H7 (cell line): ENCODE data around the gene FSHR. TPM values are rescaled to one million over a fixed set of nuclear protein-coding genes. Genes with fewer than 3 reads are reported as not detected.

Experiments
- DNase-seq: peaks from one replicate; pipeline ENCODE4 v3.0.0; 2012
- H3K27me3 ChIP-seq: 2 replicates; pipeline ENCODE4 v1.6.0; 2011; ENCODE audit warnings: mild to moderate bottlenecking, low read length; ENCODE audit not compliant: control insufficient read depth, insufficient read depth
- H3K36me3 ChIP-seq: replicated peaks from 2 replicates; pipeline ENCODE4 v1.5.1; 2011; ENCODE audit warnings: low read length; ENCODE audit not compliant: control insufficient read depth, insufficient read depth
- H3K4me3 ChIP-seq: 2 replicates; pipeline ENCODE4 v1.5.1; 2011; ENCODE audit warnings: low read depth, mild to moderate bottlenecking, control low read depth, low read length, moderate library complexity; ENCODE audit not compliant: insufficient read depth
- total RNA-seq: library from RNA; depleted of rRNA; stranded (reverse); fragments of >200 nt; shearing (Covaris generic); gene quantifications from 2 replicates; pipeline ENCODE4 v1.2.3, GENCODE V29; 2014

Gene FSHR
- total RNA-seq, 1 experiment from 2014 or later = not detected

DNA sequence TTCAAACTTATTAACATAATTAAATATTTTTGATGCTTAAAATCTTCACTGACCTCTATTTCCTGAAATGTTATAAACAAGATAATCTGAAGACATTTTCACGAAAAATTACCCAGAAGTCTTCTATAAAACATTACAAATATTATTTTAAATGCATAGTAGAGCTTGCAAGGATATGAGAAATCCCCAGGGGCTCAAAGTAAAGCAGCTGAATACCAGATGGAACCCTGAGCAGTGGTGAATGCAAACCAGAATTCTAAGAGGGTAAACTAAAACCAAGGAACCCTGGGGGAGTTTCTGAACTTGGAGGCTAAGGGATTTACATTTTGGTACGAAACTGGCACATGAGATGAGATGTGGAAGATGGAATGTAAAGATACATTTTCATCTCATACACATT is 83.6 kb downstream of the FSHR start:
- Histone ChIP-seq H3K36me3 (no peaks in the 10 kb centered on the region), H3K27me3 (no peaks in the 10 kb centered on the region), H3K4me3 (no peak overlapping the region)
- no peak for DNase-seq

DNA sequence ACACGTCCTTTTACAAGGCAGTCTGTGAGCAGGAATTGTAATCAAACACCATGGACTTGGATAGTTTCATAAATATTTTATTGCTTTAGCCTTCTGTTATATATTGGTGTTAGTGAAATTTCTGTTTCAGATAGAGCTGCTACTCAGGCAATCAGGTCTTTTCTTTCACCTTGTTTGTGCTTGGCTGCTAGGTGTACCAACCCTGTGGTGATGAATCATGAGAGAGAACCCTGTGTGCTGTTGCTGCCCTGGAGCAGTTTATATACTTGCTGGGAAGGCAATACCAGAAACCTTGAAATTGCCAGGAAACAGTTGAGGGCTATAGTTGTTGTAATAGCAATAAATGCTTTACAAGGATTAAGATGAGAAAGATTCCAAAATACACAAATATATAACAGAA is 84.5 kb downstream of the FSHR start:
- DNase-seq = no peak
- Histone ChIP-seq H3K36me3 (no peaks in the 10 kb centered on the region), H3K4me3 (no peak overlapping the region), H3K27me3 (no peaks in the 10 kb centered on the region)

DNA sequence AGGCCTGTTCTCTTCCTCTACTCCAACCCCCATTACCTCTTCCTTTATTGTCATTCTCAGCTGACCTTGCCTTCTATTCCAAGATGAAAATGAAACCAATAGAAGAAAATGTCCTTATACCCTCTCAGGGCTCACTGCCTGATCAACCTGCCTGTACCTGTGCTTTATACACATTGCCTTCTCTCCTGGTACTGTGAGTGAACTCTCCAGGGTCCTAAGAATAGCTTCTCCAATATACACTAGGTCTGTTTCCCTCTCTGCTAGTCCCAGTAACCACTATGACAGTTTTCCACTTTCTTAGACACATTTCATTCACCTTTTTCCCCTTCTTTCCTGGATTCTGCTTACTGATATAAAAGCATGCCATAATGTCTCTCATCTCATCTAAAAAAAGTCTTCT is 85.7 kb downstream of the FSHR start:
- no peaks in the 10 kb centered on the region for H3K36me3 ChIP-seq
- H3K4me3 ChIP-seq = no peak overlapping the region
- DNase-seq = no peak
- H3K27me3 ChIP-seq = no peaks in the 10 kb centered on the region

DNA sequence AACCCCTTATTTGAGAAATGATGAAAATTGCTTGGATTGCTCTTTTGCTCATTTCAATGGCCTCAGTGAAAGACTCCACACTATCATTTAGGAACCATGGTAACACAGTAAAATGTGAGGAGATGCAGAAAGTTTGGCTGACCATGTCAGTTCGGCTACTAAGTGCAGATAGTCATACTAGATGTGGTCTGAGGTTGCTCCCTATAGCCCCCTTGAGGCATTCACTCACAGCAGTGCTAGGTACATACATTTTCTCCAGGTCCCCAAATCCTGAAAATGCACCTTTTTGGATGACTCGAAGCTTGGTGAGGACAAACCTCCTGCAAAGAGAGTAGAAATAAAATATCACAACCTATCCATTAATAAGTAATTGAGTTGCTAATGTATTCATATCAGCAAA is 86.3 kb downstream of the FSHR start:
- H3K36me3 ChIP-seq = no peaks in the 10 kb centered on the region
- H3K4me3 ChIP-seq = no peak overlapping the region
- no peaks in the 10 kb centered on the region for H3K27me3 ChIP-seq
- no peak for DNase-seq

DNA sequence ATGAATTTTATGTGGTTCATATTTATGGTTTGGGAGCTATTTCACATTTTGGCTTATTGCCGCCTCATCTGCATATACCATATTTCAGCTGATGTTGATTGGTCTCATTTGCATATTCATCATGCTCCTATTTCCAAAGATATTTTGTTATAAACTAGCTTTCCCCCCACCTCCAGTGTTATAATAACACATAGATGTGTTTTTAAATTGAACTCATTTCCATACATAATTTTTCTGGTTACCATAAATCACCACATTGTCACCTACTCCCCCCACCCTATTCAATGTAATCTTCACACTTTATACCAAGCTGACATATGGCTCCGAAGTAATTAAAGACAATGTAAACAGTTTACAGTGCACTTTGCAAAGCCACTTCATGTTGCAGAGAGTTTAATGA is 101.2 kb downstream of the FSHR start:
- Histone ChIP-seq H3K4me3 (no peak overlapping the region), H3K36me3 (no peaks in the 10 kb centered on the region), H3K27me3 (no peaks in the 10 kb centered on the region)
- no peak for DNase-seq

DNA sequence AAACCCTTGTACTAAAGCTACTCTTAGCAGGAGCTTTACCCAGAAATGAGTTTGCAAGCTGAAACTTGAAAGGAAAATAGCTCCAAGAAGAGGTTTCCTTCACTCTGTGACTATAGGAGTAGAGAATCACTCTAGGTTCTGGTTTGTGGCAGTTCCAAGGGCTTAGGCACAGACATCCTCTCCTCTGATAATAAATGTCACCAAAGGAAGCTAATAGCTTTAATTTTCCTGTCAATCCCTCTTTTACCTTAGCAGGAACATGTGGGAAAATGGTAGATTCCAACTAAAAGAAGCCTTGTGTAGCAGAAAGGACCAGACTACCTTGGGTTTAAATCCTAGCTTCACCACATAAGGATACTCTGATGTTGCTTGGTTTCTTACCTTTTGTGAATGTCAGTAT is 104.0 kb downstream of the FSHR start:
- H3K36me3 ChIP-seq = no peaks in the 10 kb centered on the region
- DNase-seq = no peak
- H3K4me3 ChIP-seq = no peak overlapping the region
- H3K27me3 ChIP-seq = no peaks in the 10 kb centered on the region

DNA sequence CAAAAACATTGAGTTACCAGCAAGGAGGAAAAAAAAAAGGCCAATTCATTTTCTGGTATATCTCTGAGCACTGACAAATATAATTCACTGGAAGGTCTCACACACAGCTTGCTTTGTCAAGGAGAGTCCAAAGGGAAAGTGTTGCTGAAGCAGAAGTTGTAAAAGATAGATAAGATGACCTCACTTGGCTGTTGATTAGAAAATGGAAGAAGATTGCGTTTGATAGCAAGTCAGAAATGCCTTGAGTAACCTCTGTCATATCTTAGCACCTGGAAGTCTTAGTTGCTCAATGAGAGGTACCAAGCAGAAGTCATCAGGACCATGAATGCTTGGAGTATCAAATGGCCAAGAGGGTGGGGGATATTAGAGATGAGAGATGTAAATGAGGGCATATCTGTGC is 105.2 kb downstream of the FSHR start:
- no peak overlapping the region for H3K4me3 ChIP-seq
- no peak for DNase-seq
- H3K36me3 ChIP-seq = no peaks in the 10 kb centered on the region
- H3K27me3 ChIP-seq = no peaks in the 10 kb centered on the region

DNA sequence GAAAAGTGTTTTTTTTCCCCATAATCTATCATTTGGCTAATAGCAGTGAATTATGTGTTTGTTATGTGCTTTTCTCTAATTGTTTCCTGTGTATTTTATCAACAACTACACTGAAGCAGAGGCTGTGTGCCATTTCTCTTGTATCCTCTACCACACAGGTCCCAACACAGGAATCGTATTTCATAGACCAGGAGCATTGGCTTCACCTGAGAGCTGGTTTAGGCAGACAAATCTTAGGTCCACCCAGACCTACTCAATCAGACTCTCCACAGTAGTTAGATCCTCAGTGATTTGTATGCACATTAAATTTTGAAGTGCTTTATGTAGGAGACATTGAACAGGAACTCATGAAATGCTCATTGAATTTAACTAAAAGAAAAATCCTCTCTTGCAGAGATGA is 109.2 kb downstream of the FSHR start:
- no peak for DNase-seq
- Histone ChIP-seq H3K27me3 (no peaks in the 10 kb centered on the region), H3K36me3 (no peaks in the 10 kb centered on the region), H3K4me3 (no peak overlapping the region)

DNA sequence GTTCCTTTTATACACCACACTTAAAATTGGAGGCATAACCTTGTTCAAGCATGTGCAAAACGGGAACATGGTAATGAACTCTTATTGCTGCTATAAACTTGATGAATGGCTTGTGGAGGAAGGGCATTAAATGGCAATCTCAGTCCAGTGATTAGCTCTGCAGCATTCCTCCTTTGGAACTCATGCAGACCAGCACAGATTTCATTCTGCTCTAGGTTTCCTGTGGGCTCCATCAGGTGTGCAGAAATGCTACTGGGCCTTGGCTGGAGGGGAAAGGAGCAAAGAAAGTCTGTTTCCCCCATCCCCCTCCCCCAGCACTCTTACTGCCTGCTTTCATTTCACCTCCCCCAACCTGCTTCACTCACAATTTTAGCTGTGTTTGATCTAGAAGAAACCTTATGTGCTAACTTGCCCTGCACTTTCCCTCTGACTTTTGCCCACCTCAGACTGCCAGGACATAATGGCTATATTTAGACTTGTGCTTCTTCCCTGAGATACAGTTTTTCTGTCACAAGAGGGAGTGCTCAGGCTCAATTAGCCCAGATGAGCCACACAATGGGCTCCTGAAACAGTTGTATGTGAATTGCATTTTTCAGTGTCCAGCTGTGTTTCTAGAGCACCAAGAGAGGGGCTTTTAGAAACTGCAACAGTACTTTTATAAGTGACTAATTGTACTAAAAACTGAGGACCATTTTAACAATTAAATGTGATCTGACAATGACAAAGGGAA is 109.8 kb downstream of the FSHR start:
- peak; percentile 12 for DNase-seq
- Histone ChIP-seq H3K4me3 (no peak overlapping the region), H3K27me3 (no peaks in the 10 kb centered on the region), H3K36me3 (no peaks in the 10 kb centered on the region)

DNA sequence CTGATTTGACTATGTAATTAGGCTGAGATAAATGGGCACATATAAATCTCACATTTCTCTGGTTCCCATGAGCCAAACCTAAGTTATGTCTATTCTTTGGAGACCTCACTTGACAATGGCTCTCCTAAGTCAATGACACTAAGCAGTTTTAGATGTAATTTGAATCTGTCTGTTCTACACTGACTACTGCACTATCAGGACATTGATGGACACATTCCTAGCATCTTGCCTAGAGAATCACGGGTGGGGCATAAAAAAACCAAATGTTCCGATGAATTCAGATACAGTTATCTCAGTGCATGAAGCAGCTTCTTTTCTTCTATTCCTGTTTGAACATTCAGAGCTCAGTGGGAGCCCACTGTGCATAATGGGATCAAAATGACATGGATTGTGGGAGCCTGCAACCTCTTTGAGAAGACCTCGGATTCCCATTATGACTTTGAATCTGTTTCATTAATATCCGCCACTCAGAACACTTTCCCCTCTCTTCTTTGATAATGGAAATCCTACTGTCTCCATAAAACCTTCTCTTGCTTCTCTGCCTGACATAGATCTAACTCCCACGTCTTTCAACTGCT is 110.8 kb downstream of the FSHR start:
- no peaks in the 10 kb centered on the region for H3K27me3 ChIP-seq
- DNase-seq = no peak
- no peaks in the 10 kb centered on the region for H3K36me3 ChIP-seq
- H3K4me3 ChIP-seq = no peak overlapping the region

DNA sequence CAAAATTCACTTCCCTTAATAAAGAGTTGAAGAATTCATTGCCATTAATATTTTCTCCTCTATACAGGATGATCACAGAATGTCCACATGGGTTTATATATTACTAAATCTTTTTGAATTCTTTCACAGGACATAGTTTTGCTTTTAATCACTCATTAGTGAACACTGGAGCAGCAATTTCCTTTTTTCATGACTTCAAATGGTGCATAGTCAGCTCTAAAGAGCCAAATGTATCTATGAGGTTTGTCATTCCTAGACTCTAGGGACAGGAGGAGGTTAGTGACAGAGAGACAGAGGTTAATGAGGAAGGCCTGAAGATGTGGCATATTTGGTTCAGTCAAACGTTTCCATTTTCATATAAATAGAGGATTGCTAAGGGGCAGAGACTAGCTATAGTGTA is 111.8 kb downstream of the FSHR start:
- DNase-seq = no peak
- no peaks in the 10 kb centered on the region for H3K27me3 ChIP-seq
- no peak overlapping the region for H3K4me3 ChIP-seq
- H3K36me3 ChIP-seq = no peaks in the 10 kb centered on the region

DNA sequence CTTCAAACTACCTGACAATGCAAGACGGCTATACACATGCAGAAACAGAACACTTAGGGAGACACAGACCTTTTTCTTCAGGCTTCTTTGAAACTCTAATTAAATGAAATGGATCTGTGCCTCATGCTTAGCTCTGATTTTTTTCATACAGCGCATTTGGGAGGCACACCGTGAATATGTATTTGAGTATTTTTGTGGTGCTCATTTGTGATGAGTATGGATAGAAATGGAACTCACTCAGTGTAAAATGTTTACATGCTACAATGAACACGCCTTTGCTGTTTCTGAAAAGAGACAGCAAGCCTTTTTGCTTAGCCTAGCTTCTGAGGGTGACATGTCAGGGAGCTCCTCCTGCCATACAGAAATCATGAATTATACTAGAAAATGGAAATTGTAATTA is 113.3 kb downstream of the FSHR start:
- H3K36me3 ChIP-seq = no peaks in the 10 kb centered on the region
- no peak for DNase-seq
- no peaks in the 10 kb centered on the region for H3K27me3 ChIP-seq
- H3K4me3 ChIP-seq = no peak overlapping the region

DNA sequence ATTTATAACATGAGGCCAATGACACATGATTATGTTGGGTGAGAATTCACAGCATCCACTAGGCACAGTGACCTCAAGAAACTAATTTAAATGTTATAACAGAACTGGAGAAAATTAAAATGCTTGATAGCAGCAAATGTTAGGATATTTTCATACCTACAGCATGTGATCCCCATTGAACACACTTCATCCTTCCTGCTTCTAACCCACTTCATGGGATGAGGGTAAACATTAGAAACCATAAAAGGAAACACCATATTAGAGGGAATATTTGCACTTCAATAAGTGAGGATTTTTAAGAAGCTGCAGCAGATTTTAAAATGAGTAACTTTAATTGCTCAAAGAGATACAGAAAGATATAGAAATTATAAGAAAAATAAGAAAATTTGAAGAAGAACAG is 117.1 kb downstream of the FSHR start:
- H3K4me3 ChIP-seq = no peak overlapping the region
- no peak for DNase-seq
- H3K36me3 ChIP-seq = no peaks in the 10 kb centered on the region
- H3K27me3 ChIP-seq = no peaks in the 10 kb centered on the region

DNA sequence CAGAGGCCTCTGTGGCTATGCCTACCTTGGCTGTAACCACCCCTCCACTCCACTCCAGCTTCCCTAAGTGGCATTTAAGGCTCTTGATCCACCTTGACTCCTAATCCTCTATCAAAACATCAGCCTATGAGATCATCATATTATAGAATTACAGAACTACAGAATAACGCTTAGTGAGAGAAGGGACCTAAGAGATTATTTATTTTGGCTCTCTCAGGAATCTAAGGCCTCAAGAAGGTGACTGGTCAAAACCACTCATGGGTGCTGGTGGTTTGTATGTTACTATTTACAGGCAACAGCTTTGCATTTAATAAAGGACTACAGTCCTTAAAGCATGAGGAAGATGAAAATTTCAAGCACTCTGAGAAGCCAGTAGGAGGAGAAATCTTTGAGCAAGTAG is 118.8 kb downstream of the FSHR start:
- no peaks in the 10 kb centered on the region for H3K27me3 ChIP-seq
- no peak overlapping the region for H3K4me3 ChIP-seq
- no peaks in the 10 kb centered on the region for H3K36me3 ChIP-seq
- DNase-seq = no peak

DNA sequence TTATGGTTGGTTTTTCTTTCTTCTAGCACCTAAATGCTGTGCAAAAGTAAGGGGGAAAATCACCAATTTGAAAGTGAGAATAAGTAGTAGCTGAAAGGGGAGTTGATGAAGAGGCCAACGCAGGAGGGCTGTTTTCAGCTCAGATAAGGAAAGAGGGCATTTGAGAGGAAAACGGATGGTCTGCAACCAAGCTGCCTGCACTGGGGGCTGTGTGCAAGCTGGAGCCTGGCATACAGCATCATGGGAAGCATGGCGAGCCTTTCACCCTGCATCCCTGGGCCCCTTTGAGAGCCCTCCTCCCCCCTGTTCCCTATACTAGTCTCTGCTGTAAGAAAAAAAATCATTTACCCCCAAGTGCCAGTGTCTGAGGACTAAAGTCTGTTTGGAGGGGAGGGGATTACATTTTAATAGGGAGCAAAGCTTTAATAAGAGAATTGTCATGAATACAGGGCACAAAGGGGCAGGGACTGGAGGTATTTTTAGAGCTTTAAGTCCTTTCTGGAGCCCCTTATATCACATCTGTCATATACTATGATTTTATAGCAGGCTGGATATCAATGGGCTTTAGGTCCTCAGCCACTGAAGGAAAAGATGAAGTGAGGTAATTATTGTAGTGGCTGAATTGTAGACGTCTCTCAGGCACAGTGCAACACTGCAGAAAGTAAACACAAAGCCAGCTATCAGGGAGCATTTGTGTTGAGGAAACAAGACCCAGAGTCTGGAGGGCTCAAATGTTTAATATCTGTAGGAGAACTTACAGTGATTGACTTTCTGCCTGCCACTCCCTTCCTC is 120.7 kb downstream of the FSHR start:
- no peaks in the 10 kb centered on the region for H3K27me3 ChIP-seq
- H3K4me3 ChIP-seq = no peak overlapping the region
- no peaks in the 10 kb centered on the region for H3K36me3 ChIP-seq
- no peak for DNase-seq
